HPDE6-E6E7 (cell line): ENCODE measurements around the gene GPRC5A.

Source experiments
- DNase-seq: peaks from one replicate; pipeline ENCODE4 v3.0.0; 2011; ENCODE audit warnings: missing footprints; ENCODE audit errors: extremely low spot score

GPRC5A gene

GRCh38 chr12:12885096-12885792, 6.1 kb upstream of the GPRC5A start:
- no peak for DNase-seq

- no peak for DNase-seq
These were observed 3.9 kb upstream of the GPRC5A start for GRCh38 chr12:12887471-12887870.

- no peak for DNase-seq
These were observed 1.7 kb upstream of the GPRC5A start for GRCh38 chr12:12889701-12890100.

GRCh38 chr12:12890543-12891079, 751 bp upstream of the GPRC5A start:
- peak; percentile 71 for DNase-seq

- DNase-seq, result no peak
These were observed 556 bp downstream of the GPRC5A start for GRCh38 chr12:12891881-12892355.

- no peak for DNase-seq
These were observed 1.3 kb downstream of the GPRC5A start for GRCh38 chr12:12892681-12893141.

- DNase-seq, result no peak
These were observed 2.1 kb downstream of the GPRC5A start for GRCh38 chr12:12893438-12893837.

GRCh38 chr12:12896260-12896659, 4.9 kb downstream of the GPRC5A start:
- DNase-seq, result no peak

GRCh38 chr12:12897302-12897701, 5.9 kb downstream of the GPRC5A start:
- no peak for DNase-seq

GRCh38 chr12:12898136-12898717, 6.9 kb downstream of the GPRC5A start:
- no peak for DNase-seq

GRCh38 chr12:12898911-12899511, 7.6 kb downstream of the GPRC5A start:
- DNase-seq, result no peak

- DNase-seq, result peak; percentile 41
These were observed 8.4 kb downstream of the GPRC5A start for GRCh38 chr12:12899530-12900380.

- DNase-seq, result no peak
These were observed 9.4 kb downstream of the GPRC5A start for GRCh38 chr12:12900786-12901157.

- peak; percentile 56 for DNase-seq
These were observed 9.9 kb downstream of the GPRC5A start for GRCh38 chr12:12901158-12901791.

- DNase-seq, result no peak
These were observed 10.7 kb downstream of the GPRC5A start for GRCh38 chr12:12902036-12902435.

- peak; percentile 58 for DNase-seq
These were observed 12.6 kb downstream of the GPRC5A start for GRCh38 chr12:12903642-12904609.

GRCh38 chr12:12907552-12907951, 16.2 kb downstream of the GPRC5A start:
- no peak for DNase-seq

- DNase-seq, result no peak
These were observed 16.9 kb downstream of the GPRC5A start for GRCh38 chr12:12908252-12908651.

- DNase-seq, result no peak
These were observed 17.3 kb downstream of the GPRC5A start for GRCh38 chr12:12908711-12909110.
